GM12891 (cell line): ENCODE measurements around the gene ACSL3.
A peak's percentile ranks its signal among the peaks of the same experiment; 100 is the strongest.
"Not testable (repeated sequence)": the region's sequence is repeated elsewhere in the genome, so short reads cannot be mapped to it uniquely, and the experiment has no call there.

ENCODE experiments used
- DNase-seq: peaks from one replicate; pipeline ENCODE4 v3.0.0; 2011; ENCODE audit warnings: low spot score; ENCODE audit not compliant: insufficient read length
- FAIRE-seq: peaks from 2 replicates; lab custom pipeline; 2011; peaks lifted over from hg19 to GRCh38; lab: Jason Lieb, UNC
- PAX5 ChIP-seq: IDR thresholded peaks from 2 replicates; pipeline ENCODE4 v1.6.1; 2011; ENCODE audit warnings: low read length, moderate library complexity, mild to moderate bottlenecking; ENCODE audit not compliant: insufficient read depth, severe bottlenecking
- POLR2A ChIP-seq: IDR thresholded peaks from 2 replicates; pipeline ENCODE4 v1.6.1; 2011; ENCODE audit warnings: low read depth, low read length, control low read depth
- POLR2AphosphoS5 ChIP-seq: IDR thresholded peaks from 2 replicates; pipeline ENCODE4 v1.6.1; 2011; ENCODE audit warnings: low read depth, low read length, control low read depth
- POU2F2 ChIP-seq: IDR thresholded peaks from 2 replicates; pipeline ENCODE4 v1.6.1; 2011; ENCODE audit warnings: low read depth, mild to moderate bottlenecking, control low read depth, low read length, moderate library complexity
- SPI1 ChIP-seq: IDR thresholded peaks from 2 replicates; pipeline ENCODE4 v1.6.1; 2011; ENCODE audit warnings: low read depth, low read length, control low read depth
- TAF1 ChIP-seq: IDR thresholded peaks from 2 replicates; pipeline ENCODE4 v1.6.1; 2011; ENCODE audit warnings: low read depth, low read length, control low read depth

The ACSL3 gene

GRCh38 chr2:222907790-222908441 is 47.1 kb downstream of the ACSL3 start:
- TF ChIP-seq POU2F2, result no peak
- no peak for TF ChIP-seq TAF1
- TF ChIP-seq SPI1, result no peak
- no peak for TF ChIP-seq POLR2A
- TF ChIP-seq POLR2AphosphoS5, result no peak
- no peak for TF ChIP-seq PAX5
- DNase-seq (no peak), FAIRE-seq (no peak)

- DNase-seq, result no peak
- FAIRE-seq, result peak; percentile 26
- no peak for TF ChIP-seq POU2F2
- no peak for TF ChIP-seq POLR2AphosphoS5
- no peak for TF ChIP-seq PAX5
- TF ChIP-seq SPI1, result no peak
- TF ChIP-seq POLR2A, result no peak
- no peak for TF ChIP-seq TAF1
Observed at GRCh38 chr2:222909286-222909685, 48.5 kb downstream of the ACSL3 start.

GRCh38 chr2:222912117-222912516 is 51.3 kb downstream of the ACSL3 start:
- peak; percentile 46 for DNase-seq

GRCh38 chr2:222912776-222913175 is 51.9 kb downstream of the ACSL3 start:
- DNase-seq (no peak), FAIRE-seq (no peak)
- TF ChIP-seq PAX5 (no peak), POLR2AphosphoS5 (no peak), POLR2A (no peak), POU2F2 (no peak), SPI1 (no peak), TAF1 (no peak)

More at GRCh38 chr2:222912117-222912516, 51.3 kb downstream of the ACSL3 start:
- peak; percentile 98 for FAIRE-seq
- TF ChIP-seq POLR2A (peak; percentile 81), POLR2AphosphoS5 (peak; percentile 53; the same call in 1 of the 2 replicates), SPI1 (no peak), POU2F2 (peak; percentile 66), PAX5 (no peak), TAF1 (peak; percentile 27; the same call in 1 of the 2 replicates)

- FAIRE-seq (no peak), DNase-seq (no peak)
- TF ChIP-seq POLR2AphosphoS5, result no peak
- TF ChIP-seq POU2F2, result no peak
- TF ChIP-seq SPI1, result no peak
- no peak for TF ChIP-seq TAF1
- no peak for TF ChIP-seq PAX5
- no peak for TF ChIP-seq POLR2A
Observed at GRCh38 chr2:222915092-222915957, 54.5 kb downstream of the ACSL3 start.

- no peak for DNase-seq
- FAIRE-seq, result no peak
- TF ChIP-seq POLR2AphosphoS5 (no peak), TAF1 (no peak), PAX5 (no peak), POLR2A (no peak), SPI1 (no peak), POU2F2 (no peak)
Observed at GRCh38 chr2:222916229-222917197, 55.7 kb downstream of the ACSL3 start.

GRCh38 chr2:222917212-222917611 is 56.4 kb downstream of the ACSL3 start:
- not testable (repeated sequence) for DNase-seq, FAIRE-seq

GRCh38 chr2:222919841-222920526 is 59.1 kb downstream of the ACSL3 start:
- TF ChIP-seq POLR2AphosphoS5 (no peak), POLR2A (no peak), SPI1 (no peak), PAX5 (no peak), POU2F2 (no peak), TAF1 (no peak)
- DNase-seq (no peak), FAIRE-seq (peak; percentile 31)

GRCh38 chr2:222920657-222921186 is 59.9 kb downstream of the ACSL3 start:
- DNase-seq (no peak), FAIRE-seq (no peak)
- TF ChIP-seq SPI1 (no peak), POLR2AphosphoS5 (no peak), PAX5 (no peak), TAF1 (no peak), POU2F2 (no peak), POLR2A (no peak)
